HepG2 (cell line): ENCODE results near the gene LARP1. TPM values are rescaled to one million over a fixed set of nuclear protein-coding genes. Genes with fewer than 3 reads are reported as not detected.

ENCODE experiments used
- HDAC1 ChIP-seq: sonication (generic); formaldehyde crosslinking; IDR thresholded peaks from 2 replicates; pipeline ENCODE4 v1.5.1; 2020; ENCODE audit warnings: mild to moderate bottlenecking, missing genetic modification reagents
- KAT8 ChIP-seq: IDR thresholded peaks from 2 replicates; pipeline ENCODE4 v1.6.1; 2016; ENCODE audit warnings: missing genetic modification reagents, missing compliant biosample characterization
- NFKB2 ChIP-seq: sonication (generic); formaldehyde crosslinking; IDR thresholded peaks from 2 replicates; pipeline ENCODE4 v1.4.0; 2020; ENCODE audit warnings: missing genetic modification reagents, borderline replicate concordance
- RXRB ChIP-seq: IDR thresholded peaks from 2 replicates; pipeline ENCODE4 v1.6.1; 2016; ENCODE audit warnings: borderline replicate concordance, missing genetic modification reagents, missing compliant biosample characterization
- SIN3A ChIP-seq: IDR thresholded peaks from 2 replicates; pipeline ENCODE4 v1.6.1; 2011; ENCODE audit warnings: low read depth, mild to moderate bottlenecking, control low read depth, low read length, borderline replicate concordance
- SOX13 ChIP-seq, 3 experiments: fragments of 450-650 bp in 1 of 3; sonication (generic) in 1 of 3; formaldehyde crosslinking in 1 of 3; IDR thresholded peaks in 2 of 3; conservative IDR thresholded peaks in 1 of 3; 2 replicates each; pipeline versions ENCODE4 v1.5.0 to v1.6.1; 2016 to 2020; ENCODE audit warnings: antibody characterized with exemption in 1 of 3, mild to moderate bottlenecking in 1 of 3, missing compliant biosample characterization in 1 of 3, missing genetic modification reagents in 1 of 3, moderate library complexity in 1 of 3
- ZNF20 ChIP-seq: sonication (generic); formaldehyde crosslinking; IDR thresholded peaks from 2 replicates; pipeline ENCODE4 v1.4.0; 2020; ENCODE audit warnings: mild to moderate bottlenecking, moderate library complexity, missing genetic modification reagents
- ZNF207 ChIP-seq: fragments of 450-650 bp; IDR thresholded peaks from 2 replicates; pipeline ENCODE4 v1.6.1; 2016; ENCODE audit warnings: antibody characterized with exemption, borderline replicate concordance
- ZNF263 ChIP-seq: sonication (generic); formaldehyde crosslinking; IDR thresholded peaks from 2 replicates; pipeline ENCODE4 v1.4.0; 2020; ENCODE audit warnings: missing genetic modification reagents
- ZNF331 ChIP-seq: sonication (generic); formaldehyde crosslinking; IDR thresholded peaks from 2 replicates; pipeline ENCODE4 v1.4.0; 2020; ENCODE audit warnings: missing genetic modification reagents
- ZNF335 ChIP-seq: sonication (generic); formaldehyde crosslinking; IDR thresholded peaks from 2 replicates; pipeline ENCODE4 v1.4.0; 2020; ENCODE audit warnings: missing genetic modification reagents
- ZNF343 ChIP-seq: sonication (generic); formaldehyde crosslinking; IDR thresholded peaks from 2 replicates; pipeline ENCODE4 v1.4.0; 2020; ENCODE audit warnings: mild to moderate bottlenecking, missing genetic modification reagents
- ZNF629 ChIP-seq: sonication (generic); formaldehyde crosslinking; conservative IDR thresholded peaks from 2 replicates; pipeline ENCODE4 v1.5.0; 2020; ENCODE audit warnings: missing genetic modification reagents
- ZNF841 ChIP-seq: sonication (generic); formaldehyde crosslinking; IDR thresholded peaks from 2 replicates; pipeline ENCODE4 v1.8.1; 2023; ENCODE audit warnings: missing genetic modification reagents, borderline replicate concordance
- ZZZ3 ChIP-seq: sonication (generic); formaldehyde crosslinking; IDR thresholded peaks from 2 replicates; pipeline ENCODE4 v1.4.0; 2020; ENCODE audit warnings: missing genetic modification reagents, mild to moderate bottlenecking, borderline replicate concordance
- polyA plus RNA-seq, 8 experiments: library from polyadenylated mRNA; depleted of rRNA in 3 of 8; stranded (reverse) in 7 of 8; unstranded in 1 of 8; fragments of >200 nt; fragmentation: Illumina TruSeq in 4 of 8; extraction: Trizol in 4 of 8; gene quantifications; 2 replicates each; pipeline versions ENCODE4 v1.2.1 to v1.2.3, GENCODE V29; 2011 to 2016; ENCODE audit warnings: low read depth in 4 of 8, missing spikeins in 1 of 8, mixed read lengths in 1 of 8; ENCODE audit not compliant: insufficient read depth in 1 of 8
- total RNA-seq, 5 experiments: library from RNA; depleted of rRNA; stranded (reverse); fragments of >200 nt; fragmentation: Illumina TruSeq; extraction: Trizol; gene quantifications; 2 replicates each; pipeline ENCODE4 v1.2.3, GENCODE V29; 2016; ENCODE audit warnings: low read depth in 1 of 5
- TF ChIP-seq, protein P1 (sequence below): sonication (generic); formaldehyde crosslinking; IDR thresholded peaks from 2 replicates; pipeline ENCODE4 v1.4.0; 2020; ENCODE audit warnings: missing genetic modification reagents
- TF ChIP-seq, protein P2 (sequence below): sonication (generic); formaldehyde crosslinking; IDR thresholded peaks from 2 replicates; pipeline ENCODE4 v1.5.1; 2020; ENCODE audit warnings: mild to moderate bottlenecking, missing genetic modification reagents, moderate library complexity
- TF ChIP-seq, protein P3 (sequence below): sonication (generic); formaldehyde crosslinking; IDR thresholded peaks from 2 replicates; pipeline ENCODE4 v1.4.0; 2020; ENCODE audit warnings: missing genetic modification reagents
- TF ChIP-seq, protein P4 (sequence below): sonication (generic); formaldehyde crosslinking; IDR thresholded peaks from 2 replicates; pipeline ENCODE4 v1.9.0; 2021; ENCODE audit warnings: mild to moderate bottlenecking, missing genetic modification reagents

LARP1 gene
- total and polyA plus RNA-seq, 2 of the 13 experiments (the other 11 are each of a cell fraction or from before 2014, with no cell fraction given) = 45.2 to 61.4 TPM

DNA sequence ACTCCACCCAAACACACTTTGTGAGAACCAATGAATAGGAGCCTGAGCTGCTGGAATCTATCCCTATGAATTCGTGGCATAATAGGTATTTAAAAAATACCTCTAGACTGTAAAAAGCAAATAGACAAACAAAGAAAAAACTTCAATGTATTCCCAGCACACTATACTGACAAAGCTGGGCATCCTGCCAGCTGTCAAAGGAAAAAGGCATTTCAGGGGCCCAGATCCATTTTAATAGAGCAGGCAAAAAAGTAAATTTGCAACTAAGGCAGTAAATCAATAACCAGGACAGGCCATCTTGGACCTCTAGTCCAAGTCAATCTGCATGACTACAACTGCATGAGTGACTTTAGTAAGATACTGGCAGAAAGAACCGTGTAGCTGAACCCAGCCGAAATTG, 25.6 kb upstream of the LARP1 start (continued):
- TF ChIP-seq, protein P1, sequence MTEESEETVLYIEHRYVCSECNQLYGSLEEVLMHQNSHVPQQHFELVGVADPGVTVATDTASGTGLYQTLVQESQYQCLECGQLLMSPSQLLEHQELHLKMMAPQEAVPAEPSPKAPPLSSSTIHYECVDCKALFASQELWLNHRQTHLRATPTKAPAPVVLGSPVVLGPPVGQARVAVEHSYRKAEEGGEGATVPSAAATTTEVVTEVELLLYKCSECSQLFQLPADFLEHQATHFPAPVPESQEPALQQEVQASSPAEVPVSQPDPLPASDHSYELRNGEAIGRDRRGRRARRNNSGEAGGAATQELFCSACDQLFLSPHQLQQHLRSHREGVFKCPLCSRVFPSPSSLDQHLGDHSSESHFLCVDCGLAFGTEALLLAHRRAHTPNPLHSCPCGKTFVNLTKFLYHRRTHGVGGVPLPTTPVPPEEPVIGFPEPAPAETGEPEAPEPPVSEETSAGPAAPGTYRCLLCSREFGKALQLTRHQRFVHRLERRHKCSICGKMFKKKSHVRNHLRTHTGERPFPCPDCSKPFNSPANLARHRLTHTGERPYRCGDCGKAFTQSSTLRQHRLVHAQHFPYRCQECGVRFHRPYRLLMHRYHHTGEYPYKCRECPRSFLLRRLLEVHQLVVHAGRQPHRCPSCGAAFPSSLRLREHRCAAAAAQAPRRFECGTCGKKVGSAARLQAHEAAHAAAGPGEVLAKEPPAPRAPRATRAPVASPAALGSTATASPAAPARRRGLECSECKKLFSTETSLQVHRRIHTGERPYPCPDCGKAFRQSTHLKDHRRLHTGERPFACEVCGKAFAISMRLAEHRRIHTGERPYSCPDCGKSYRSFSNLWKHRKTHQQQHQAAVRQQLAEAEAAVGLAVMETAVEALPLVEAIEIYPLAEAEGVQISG (CRISPR knock-in tag) = no peak
- TF ChIP-seq RXRB (CRISPR knock-in tag) = 0 out of 2 replicates have a peak, but pooled peaks have one; percentile 14
- TF ChIP-seq ZNF335 = no peak
- TF ChIP-seq ZNF331 (CRISPR knock-in tag) = peak; percentile 97
- TF ChIP-seq ZNF207 = no peak
- no peak for TF ChIP-seq SIN3A
- TF ChIP-seq ZNF841 (CRISPR knock-in tag) = no peak
- TF ChIP-seq NFKB2 (CRISPR knock-in tag) = no peak
- TF ChIP-seq ZNF343 (CRISPR knock-in tag) = no peak
- TF ChIP-seq ZNF263 = no peak
- peak; percentile 55; the same call in 1 of the 2 replicates for TF ChIP-seq SOX13 (IDR thresholded peaks at IDR 0.05)
- TF ChIP-seq SOX13 (CRISPR knock-in tag; conservative IDR thresholded peaks at IDR 0.05 in 1 of 2, IDR thresholded peaks at IDR 0.05 in 1 of 2) = peak in 1 of 2 experiments; percentile 92; a peak in 2 of 4 replicates
- TF ChIP-seq, protein P2, sequence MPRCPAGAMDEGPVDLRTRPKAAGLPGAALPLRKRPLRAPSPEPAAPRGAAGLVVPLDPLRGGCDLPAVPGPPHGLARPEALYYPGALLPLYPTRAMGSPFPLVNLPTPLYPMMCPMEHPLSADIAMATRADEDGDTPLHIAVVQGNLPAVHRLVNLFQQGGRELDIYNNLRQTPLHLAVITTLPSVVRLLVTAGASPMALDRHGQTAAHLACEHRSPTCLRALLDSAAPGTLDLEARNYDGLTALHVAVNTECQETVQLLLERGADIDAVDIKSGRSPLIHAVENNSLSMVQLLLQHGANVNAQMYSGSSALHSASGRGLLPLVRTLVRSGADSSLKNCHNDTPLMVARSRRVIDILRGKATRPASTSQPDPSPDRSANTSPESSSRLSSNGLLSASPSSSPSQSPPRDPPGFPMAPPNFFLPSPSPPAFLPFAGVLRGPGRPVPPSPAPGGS (CRISPR knock-in tag) = no peak
- TF ChIP-seq ZNF629 = no peak
- TF ChIP-seq ZZZ3 (CRISPR knock-in tag) = no peak
- TF ChIP-seq ZNF20 (CRISPR knock-in tag) = no peak
- TF ChIP-seq HDAC1 = 0 out of 2 replicates have a peak, but pooled peaks have one; percentile 22
- TF ChIP-seq KAT8 (CRISPR knock-in tag) = 0 out of 2 replicates have a peak, but pooled peaks have one; percentile 36
- TF ChIP-seq, protein P3, sequence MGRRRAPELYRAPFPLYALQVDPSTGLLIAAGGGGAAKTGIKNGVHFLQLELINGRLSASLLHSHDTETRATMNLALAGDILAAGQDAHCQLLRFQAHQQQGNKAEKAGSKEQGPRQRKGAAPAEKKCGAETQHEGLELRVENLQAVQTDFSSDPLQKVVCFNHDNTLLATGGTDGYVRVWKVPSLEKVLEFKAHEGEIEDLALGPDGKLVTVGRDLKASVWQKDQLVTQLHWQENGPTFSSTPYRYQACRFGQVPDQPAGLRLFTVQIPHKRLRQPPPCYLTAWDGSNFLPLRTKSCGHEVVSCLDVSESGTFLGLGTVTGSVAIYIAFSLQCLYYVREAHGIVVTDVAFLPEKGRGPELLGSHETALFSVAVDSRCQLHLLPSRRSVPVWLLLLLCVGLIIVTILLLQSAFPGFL (CRISPR knock-in tag) = no peak
- TF ChIP-seq, protein P4, sequence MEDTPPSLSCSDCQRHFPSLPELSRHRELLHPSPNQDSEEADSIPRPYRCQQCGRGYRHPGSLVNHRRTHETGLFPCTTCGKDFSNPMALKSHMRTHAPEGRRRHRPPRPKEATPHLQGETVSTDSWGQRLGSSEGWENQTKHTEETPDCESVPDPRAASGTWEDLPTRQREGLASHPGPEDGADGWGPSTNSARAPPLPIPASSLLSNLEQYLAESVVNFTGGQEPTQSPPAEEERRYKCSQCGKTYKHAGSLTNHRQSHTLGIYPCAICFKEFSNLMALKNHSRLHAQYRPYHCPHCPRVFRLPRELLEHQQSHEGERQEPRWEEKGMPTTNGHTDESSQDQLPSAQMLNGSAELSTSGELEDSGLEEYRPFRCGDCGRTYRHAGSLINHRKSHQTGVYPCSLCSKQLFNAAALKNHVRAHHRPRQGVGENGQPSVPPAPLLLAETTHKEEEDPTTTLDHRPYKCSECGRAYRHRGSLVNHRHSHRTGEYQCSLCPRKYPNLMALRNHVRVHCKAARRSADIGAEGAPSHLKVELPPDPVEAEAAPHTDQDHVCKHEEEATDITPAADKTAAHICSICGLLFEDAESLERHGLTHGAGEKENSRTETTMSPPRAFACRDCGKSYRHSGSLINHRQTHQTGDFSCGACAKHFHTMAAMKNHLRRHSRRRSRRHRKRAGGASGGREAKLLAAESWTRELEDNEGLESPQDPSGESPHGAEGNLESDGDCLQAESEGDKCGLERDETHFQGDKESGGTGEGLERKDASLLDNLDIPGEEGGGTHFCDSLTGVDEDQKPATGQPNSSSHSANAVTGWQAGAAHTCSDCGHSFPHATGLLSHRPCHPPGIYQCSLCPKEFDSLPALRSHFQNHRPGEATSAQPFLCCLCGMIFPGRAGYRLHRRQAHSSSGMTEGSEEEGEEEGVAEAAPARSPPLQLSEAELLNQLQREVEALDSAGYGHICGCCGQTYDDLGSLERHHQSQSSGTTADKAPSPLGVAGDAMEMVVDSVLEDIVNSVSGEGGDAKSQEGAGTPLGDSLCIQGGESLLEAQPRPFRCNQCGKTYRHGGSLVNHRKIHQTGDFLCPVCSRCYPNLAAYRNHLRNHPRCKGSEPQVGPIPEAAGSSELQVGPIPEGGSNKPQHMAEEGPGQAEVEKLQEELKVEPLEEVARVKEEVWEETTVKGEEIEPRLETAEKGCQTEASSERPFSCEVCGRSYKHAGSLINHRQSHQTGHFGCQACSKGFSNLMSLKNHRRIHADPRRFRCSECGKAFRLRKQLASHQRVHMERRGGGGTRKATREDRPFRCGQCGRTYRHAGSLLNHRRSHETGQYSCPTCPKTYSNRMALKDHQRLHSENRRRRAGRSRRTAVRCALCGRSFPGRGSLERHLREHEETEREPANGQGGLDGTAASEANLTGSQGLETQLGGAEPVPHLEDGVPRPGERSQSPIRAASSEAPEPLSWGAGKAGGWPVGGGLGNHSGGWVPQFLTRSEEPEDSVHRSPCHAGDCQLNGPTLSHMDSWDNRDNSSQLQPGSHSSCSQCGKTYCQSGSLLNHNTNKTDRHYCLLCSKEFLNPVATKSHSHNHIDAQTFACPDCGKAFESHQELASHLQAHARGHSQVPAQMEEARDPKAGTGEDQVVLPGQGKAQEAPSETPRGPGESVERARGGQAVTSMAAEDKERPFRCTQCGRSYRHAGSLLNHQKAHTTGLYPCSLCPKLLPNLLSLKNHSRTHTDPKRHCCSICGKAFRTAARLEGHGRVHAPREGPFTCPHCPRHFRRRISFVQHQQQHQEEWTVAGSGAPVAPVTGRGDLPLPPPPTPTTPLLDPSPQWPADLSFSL = no peak
